H1 (cell line): Measurements from ENCODE around the gene PTDSS2. TPM values are rescaled to one million over a fixed set of nuclear protein-coding genes. Genes with fewer than 3 reads are reported as not detected.
A peak's percentile ranks its signal among the peaks of the same experiment; 100 is the strongest.

Experiments
- CTCF ChIA-PET: fragments of 300-600 bp; sonication (Branson Sonifier 250); formaldehyde crosslinking; loops from one replicate; lab custom pipeline; 2021; ENCODE audit not compliant: partially characterized antibody; lab: Charles Lee
- POLR2A ChIA-PET: fragments of 300-600 bp; sonication (Branson Sonifier 250); formaldehyde crosslinking; loops from one replicate; lab custom pipeline; 2021; ENCODE audit warnings: inconsistent platforms; ENCODE audit not compliant: partially characterized antibody; lab: Charles Lee
- DNase-seq, 2 experiments: peaks; one replicate each; pipeline versions ENCODE4 v3.0.0 to v3.0.0-alpha.2; 2010 to 2022; ENCODE audit warnings: low spot score in 2 of 2, low read depth in 1 of 2, mixed read lengths in 1 of 2
- FAIRE-seq: peaks from 2 replicates; lab custom pipeline; 2011; peaks lifted over from hg19 to GRCh38; lab: Jason Lieb, UNC
- H2AFZ ChIP-seq: 2 replicates; pipeline ENCODE4 v1.8.1; 2012; ENCODE audit warnings: low read length, inconsistent platforms
- H2AK5ac ChIP-seq: 2 replicates; pipeline ENCODE4 v1.6.1; 2013; ENCODE audit warnings: low read depth, low read length
- H2BK120ac ChIP-seq: replicated peaks from 2 replicates; pipeline ENCODE3; 2013; ENCODE audit warnings: low read depth, low read length, inconsistent platforms
- H2BK12ac ChIP-seq: 2 replicates; pipeline ENCODE4 v1.6.1; 2013; ENCODE audit warnings: low read depth, low read length
- H2BK15ac ChIP-seq: 2 replicates; pipeline ENCODE4 v1.6.1; 2013; ENCODE audit warnings: low read length
- H2BK20ac ChIP-seq: 2 replicates; pipeline ENCODE4 v1.6.1; 2013; ENCODE audit warnings: low read length
- H2BK5ac ChIP-seq: 2 replicates; pipeline ENCODE4 v1.6.1; 2013; ENCODE audit warnings: low read depth, low read length
- H3K14ac ChIP-seq: 2 replicates; pipeline ENCODE4 v1.6.1; 2013; ENCODE audit warnings: inconsistent platforms; ENCODE audit not compliant: insufficient read length
- H3K18ac ChIP-seq: 2 replicates; pipeline ENCODE4 v1.6.1; 2013; ENCODE audit warnings: low read length; ENCODE audit errors: extremely low read depth
- H3K23ac ChIP-seq: 2 replicates; pipeline ENCODE4 v1.6.1; 2013; ENCODE audit warnings: inconsistent platforms; ENCODE audit not compliant: insufficient read length
- H3K23me2 ChIP-seq: 2 replicates; pipeline ENCODE4 v1.6.1; 2013; ENCODE audit warnings: low read depth, low read length
- H3K27ac ChIP-seq: 2 replicates; pipeline ENCODE4 v1.6.1; 2011; ENCODE audit warnings: low read depth, low read length, inconsistent platforms
- H3K27me3 ChIP-seq, 4 experiments: replicated peaks in 1 of 4; 1 replicate in 1 of 4; 2 replicates in 3 of 4; pipeline versions ENCODE4 v1.6.1 to v1.8.1; 2011 to 2013; ENCODE audit warnings: low read length in 3 of 4, mild to moderate bottlenecking in 3 of 4, inconsistent platforms in 2 of 4, mixed read lengths in 2 of 4, moderate library complexity in 1 of 4; ENCODE audit not compliant: control insufficient read depth in 3 of 4, insufficient read depth in 3 of 4; ENCODE audit errors: extremely low read depth in 1 of 4
- H3K36me3 ChIP-seq, 4 experiments: 2 replicates each; pipeline versions ENCODE4 v1.6.1 to v1.8.1; 2011 to 2013; ENCODE audit warnings: mild to moderate bottlenecking in 4 of 4, low read length in 3 of 4, moderate library complexity in 2 of 4, control low read depth in 1 of 4, inconsistent platforms in 1 of 4; ENCODE audit not compliant: insufficient read depth in 4 of 4, control insufficient read depth in 2 of 4
- H3K4ac ChIP-seq: replicated peaks from 2 replicates; pipeline ENCODE3; 2013; ENCODE audit warnings: low read length, low read depth, mixed read lengths, inconsistent platforms; ENCODE audit not compliant: insufficient read length
- H3K4me1 ChIP-seq, 4 experiments: replicated peaks in 1 of 4; 1 replicate in 1 of 4; 2 replicates in 3 of 4; pipeline versions ENCODE4 v1.6.1 to v1.8.1; 2011 to 2013; ENCODE audit warnings: low read length in 3 of 4, inconsistent platforms in 2 of 4, mixed read lengths in 1 of 4; ENCODE audit not compliant: insufficient read depth in 4 of 4, control insufficient read depth in 3 of 4
- H3K4me2 ChIP-seq, 2 experiments: 2 replicates each; pipeline versions ENCODE4 v1.6.1 to v1.8.1; 2011 to 2013; ENCODE audit warnings: low read depth in 2 of 2, low read length in 2 of 2, control low read depth in 1 of 2, inconsistent platforms in 1 of 2, mild to moderate bottlenecking in 1 of 2; ENCODE audit not compliant: insufficient read depth in 1 of 2
- H3K4me3 ChIP-seq, 4 experiments: fragments of 200-600, 300-600 bp in 1 of 4; sonication (generic), shearing (Covaris generic), sonication (Bioruptor Twin) in 1 of 4; 2 replicates each; pipeline versions ENCODE4 v1.5.1 to v1.8.1; 2011 to 2016; ENCODE audit warnings: low read length in 4 of 4, low read depth in 3 of 4, control low read depth in 2 of 4, inconsistent platforms in 2 of 4, mild to moderate bottlenecking in 2 of 4, mixed read lengths in 1 of 4, moderate library complexity in 1 of 4; ENCODE audit not compliant: insufficient read depth in 2 of 4; ENCODE audit errors: extremely low read depth in 1 of 4
- H3K56ac ChIP-seq: replicated peaks from 2 replicates; pipeline ENCODE3; 2013; ENCODE audit warnings: low read depth, mild to moderate bottlenecking, mixed read lengths, low read length, inconsistent platforms; ENCODE audit not compliant: insufficient read length
- H3K79me1 ChIP-seq: 2 replicates; pipeline ENCODE4 v1.6.1; 2013; ENCODE audit warnings: low read depth, low read length, control low read depth
- H3K79me2 ChIP-seq, 2 experiments: 2 replicates each; pipeline versions ENCODE4 v1.6.1 to v1.8.1; 2012 to 2013; ENCODE audit warnings: low read length in 2 of 2, mild to moderate bottlenecking in 2 of 2, inconsistent platforms in 1 of 2; ENCODE audit not compliant: insufficient read depth in 2 of 2, control insufficient read depth in 1 of 2
- H3K9ac ChIP-seq, 4 experiments: replicated peaks in 1 of 4; 1 replicate in 1 of 4; 2 replicates in 3 of 4; pipeline versions ENCODE4 v1.6.1 to v1.8.1; 2011 to 2013; ENCODE audit warnings: low read depth in 3 of 4, low read length in 3 of 4, control low read depth in 2 of 4, mild to moderate bottlenecking in 2 of 4, moderate library complexity in 2 of 4, inconsistent platforms in 1 of 4; ENCODE audit errors: extremely low read depth in 1 of 4
- H3K9me3 ChIP-seq, 2 experiments: 2 replicates each; pipeline versions ENCODE4 v1.6.1 to v1.8.1; 2012 to 2013; ENCODE audit warnings: mild to moderate bottlenecking in 2 of 2, moderate library complexity in 2 of 2, control low read depth in 1 of 2, inconsistent platforms in 1 of 2, low read depth in 1 of 2, low read length in 1 of 2, mixed read lengths in 1 of 2; ENCODE audit not compliant: insufficient read depth in 2 of 2
- H4K20me1 ChIP-seq, 2 experiments: replicated peaks in 1 of 2; 2 replicates each; pipeline versions ENCODE3 to v1.8.1; 2011 to 2013; ENCODE audit warnings: inconsistent platforms in 2 of 2, low read length in 2 of 2, mild to moderate bottlenecking in 1 of 2; ENCODE audit not compliant: insufficient read depth in 2 of 2, control insufficient read depth in 1 of 2
- H4K5ac ChIP-seq: 2 replicates; pipeline ENCODE4 v1.6.1; 2013; ENCODE audit warnings: low read length, low read depth, mixed read lengths, inconsistent platforms; ENCODE audit not compliant: insufficient read length
- H4K8ac ChIP-seq: 2 replicates; pipeline ENCODE4 v1.8.0; 2013; ENCODE audit warnings: mild to moderate bottlenecking, moderate library complexity, low read length, inconsistent platforms; ENCODE audit not compliant: insufficient read depth; ENCODE audit errors: extremely low read depth
- H4K91ac ChIP-seq: replicated peaks from 2 replicates; pipeline ENCODE3; 2013; ENCODE audit warnings: low read length, mixed read lengths, inconsistent platforms; ENCODE audit not compliant: insufficient read length
- ASH2L ChIP-seq: fragments of 200-600, 300-600 bp; sonication (generic); IDR thresholded peaks from one replicate; pipeline ENCODE4 v1.7.1; 2017; ENCODE audit warnings: low read length
- MAFK ChIP-seq: IDR thresholded peaks from 2 replicates; pipeline ENCODE4 v1.6.1; 2012; ENCODE audit warnings: low read depth, mild to moderate bottlenecking, improper control_type of control experiment, low read length
- POU5F1 ChIP-seq: IDR thresholded peaks from 2 replicates; pipeline ENCODE4 v1.6.1; 2011; ENCODE audit warnings: low read depth, mild to moderate bottlenecking, low read length, moderate library complexity
- RBBP5 ChIP-seq: IDR thresholded peaks from 2 replicates; pipeline ENCODE4 v1.7.1; 2012; ENCODE audit warnings: low read depth, mild to moderate bottlenecking, inconsistent platforms, low read length, moderate library complexity, borderline replicate concordance
- SIX5 ChIP-seq: IDR thresholded peaks from 2 replicates; pipeline ENCODE4 v1.6.1; 2011; ENCODE audit warnings: mild to moderate bottlenecking, low read depth, low read length
- SP1 ChIP-seq: IDR thresholded peaks from 2 replicates; pipeline ENCODE4 v1.6.1; 2011; ENCODE audit warnings: low read depth, low read length
- WGBS, 2 experiments: shearing (Covaris generic) in 1 of 2; methylation state at CpG; one replicate each; pipeline versions ENCODE4 v1.1.6 to v1.1.7; 2013 to 2015; ENCODE audit warnings: low lambda C conversion rate in 2 of 2, mixed read lengths in 2 of 2, inconsistent platforms in 1 of 2, low coverage in 1 of 2, missing lambda C conversion rate in 1 of 2; ENCODE audit not compliant: insufficient replicate concordance in 2 of 2, insufficient coverage in 1 of 2, insufficient read length in 1 of 2; ENCODE audit errors: extremely low coverage in 1 of 2, missing lambda C conversion rate in 1 of 2; 5-methylcytosine and 5-hydroxymethylcytosine counted together
- polyA plus RNA-seq, 7 experiments: library from polyadenylated mRNA; depleted of rRNA in 3 of 7; stranded (reverse) in 5 of 7; unstranded in 2 of 7; fragments of >200 nt in 5 of 7; fragments of 200-250 nt in 2 of 7; gene quantifications; 1 replicate in 5 of 7; 2 replicates in 1 of 7; 4 replicates in 1 of 7; pipeline versions ENCODE4 v1.2.1 to v1.2.3, GENCODE V29; 2011 to 2013; ENCODE audit warnings: missing spikeins in 2 of 7, mixed read lengths in 2 of 7
- total RNA-seq: library from RNA; stranded (reverse); fragmentation: NEBNext Ultra II Directional; extraction: Animal tissue kit (Norgen Biotek cat#: 25700); gene quantifications from 2 replicates; pipeline ENCODE4 v1.2.1, GENCODE V29; 2021
- TF ChIP-seq, protein P1 (sequence below): IDR thresholded peaks from 2 replicates; pipeline ENCODE4 v1.6.1; 2012; ENCODE audit warnings: inconsistent platforms
- TF ChIP-seq, protein P2 (sequence below): IDR thresholded peaks from 2 replicates; pipeline ENCODE4 v1.6.1; 2012; ENCODE audit warnings: inconsistent platforms

The PTDSS2 gene
- total and polyA plus RNA-seq, 2 of the 8 experiments (the other 6 are each of a cell fraction or from before 2014, with no cell fraction given) = 48.7 to 68.2 TPM

DNA sequence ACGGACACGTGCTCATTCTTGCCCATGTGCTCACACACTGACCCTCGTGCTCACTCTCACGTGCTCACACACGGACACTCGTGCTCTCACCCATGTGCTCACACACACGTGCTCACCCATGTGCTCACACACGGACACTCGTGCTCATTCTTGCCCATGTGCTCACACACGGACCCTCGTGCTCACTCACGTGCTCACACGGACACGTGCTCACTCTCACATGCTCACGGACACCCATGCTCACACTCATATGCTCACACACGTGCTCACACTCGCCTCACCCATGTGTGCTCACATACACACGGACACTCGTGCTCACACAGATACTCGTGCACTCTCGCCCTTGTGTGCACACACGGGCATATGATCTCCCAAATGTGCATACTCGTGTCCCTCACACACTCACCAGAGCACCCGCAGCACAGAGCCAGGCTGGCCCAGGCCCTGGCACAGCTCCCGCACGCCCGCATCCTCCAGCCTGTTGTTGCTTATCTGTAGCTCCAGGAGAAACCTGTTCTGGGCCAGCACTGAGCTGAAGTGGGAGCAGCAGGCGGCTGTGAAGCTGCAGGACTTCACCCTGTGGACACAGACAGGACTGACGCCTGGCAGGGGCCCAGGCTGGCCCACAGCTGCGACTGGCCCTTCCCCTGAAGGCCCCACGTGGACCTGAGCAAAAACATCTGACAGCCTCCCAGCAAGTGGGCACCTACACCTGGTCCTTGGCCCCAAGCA lies 47.7 kb downstream of the PTDSS2 start:
- Histone ChIP-seq H3K9me3 (peaks cover 11 to 19% of the 10 kb centered on the region in 2 experiments; a peak in 3 of 4 replicates), H3K79me2 (no peaks in the 10 kb centered on the region), H3K4me1 (no peaks in the 10 kb centered on the region), H3K4me2 (no peak overlapping the region), H2BK12ac (no peak overlapping the region), H4K5ac (no peak overlapping the region), H2BK5ac (no peak overlapping the region; the same call in 1 of the 2 replicates), H3K36me3 (peaks cover 17 to 50% (median 33%) of the 10 kb centered on the region in 4 experiments; a peak in 7 of 8 replicates), H3K23me2 (no peaks in the 10 kb centered on the region), H3K27me3 (no peaks in the 10 kb centered on the region), H3K23ac (no peak overlapping the region), H4K91ac (peak overlapping the region; percentile 65), H3K14ac (no peak overlapping the region), H2BK15ac (peak overlapping the region; percentile 22; the same call in 1 of the 2 replicates), H3K4me3 (no peak overlapping the region), H3K27ac (no peak overlapping the region), H3K56ac (no peak overlapping the region), H4K8ac (no peak overlapping the region), H3K9ac (no peak overlapping the region), H3K18ac (no peak overlapping the region), H2BK120ac (no peak overlapping the region), H3K4ac (peak overlapping the region; percentile 85), H3K79me1 (no peaks in the 10 kb centered on the region; the same call in none of the 2 replicates), H4K20me1 (peaks cover 4 to 12% of the 10 kb centered on the region in 2 experiments), H2BK20ac (no peak overlapping the region), H2AK5ac (no peak overlapping the region; the same call in 1 of the 2 replicates), H2AFZ (no peak overlapping the region)
- 94% methylated on average over 31 of the region's 31 CpGs; no CpG with 5 or more reads in 1 of the 2 experiments for WGBS, 2 experiments
- POLR2A ChIA-PET = interaction anchor here (1.0 to 1.6 kb wide), 7 partner anchors 8 to 279 kb away, joined by 3 to 7 read pairs (median 3); partner anchors contain the start of gene GATD1
- no peak for DNase-seq
- CTCF ChIA-PET = interaction anchor here (0.9 to 1.3 kb wide), 5 partner anchors 19 to 247 kb away, joined by 3 to 8 read pairs (median 3); no protein-coding TSS in a partner anchor
- FAIRE-seq = no peak
- TF ChIP-seq SIX5 (no peak), SP1 (no peak), RBBP5 (no peak), POU5F1 (no peak), MAFK (no peak), ASH2L (no peak)
- TF ChIP-seq, protein P1, sequence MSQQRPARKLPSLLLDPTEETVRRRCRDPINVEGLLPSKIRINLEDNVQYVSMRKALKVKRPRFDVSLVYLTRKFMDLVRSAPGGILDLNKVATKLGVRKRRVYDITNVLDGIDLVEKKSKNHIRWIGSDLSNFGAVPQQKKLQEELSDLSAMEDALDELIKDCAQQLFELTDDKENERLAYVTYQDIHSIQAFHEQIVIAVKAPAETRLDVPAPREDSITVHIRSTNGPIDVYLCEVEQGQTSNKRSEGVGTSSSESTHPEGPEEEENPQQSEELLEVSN = no peak
- TF ChIP-seq, protein P2, sequence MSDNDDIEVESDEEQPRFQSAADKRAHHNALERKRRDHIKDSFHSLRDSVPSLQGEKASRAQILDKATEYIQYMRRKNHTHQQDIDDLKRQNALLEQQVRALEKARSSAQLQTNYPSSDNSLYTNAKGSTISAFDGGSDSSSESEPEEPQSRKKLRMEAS = no peak
